ENCODE data around the gene KMO. TPM values are rescaled to one million over a fixed set of nuclear protein-coding genes. Genes with fewer than 3 reads are reported as not detected.
A peak's percentile ranks its signal among the peaks of the same experiment; 100 is the strongest.

Gene KMO
- total and polyA plus RNA-seq, 2 donors (not counting 3 experiments of a cell fraction or from before 2014, with no cell fraction given) = not detected

GRCh38 chr1:241637604-241638003 lies 105.4 kb downstream of the KMO start:
- DNase-seq (ENCODE audit: low read depth, low spot score) = no peak
- H3K4me2 ChIP-seq (ENCODE audit: insufficient read depth, low read length) = peak overlapping the region; percentile 77
- H3K4me3 ChIP-seq (replicated peaks in 1 of 3; ENCODE audit: insufficient read depth in 1 of 3, low read depth in 1 of 3, low read length in 3 of 3) = peak overlapping the region in 1 of 3 experiments; percentile 7
- BruUV-seq (replicated peaks) = no TSS peak
- TF ChIP-seq JUN (IDR thresholded peaks at IDR 0.05; ENCODE audit: borderline replicate concordance, insufficient read depth, insufficient read length, low read depth) = no peak
- TF ChIP-seq GATA2 (IDR thresholded peaks at IDR 0.05; ENCODE audit: insufficient read depth, insufficient read length, low read depth, low read length) = peak; percentile 67
- ChIA-PET CTCF (interaction anchor here (1.3 to 3.1 kb wide), 3 partner anchors 11 to 27 kb away, joined by 3 to 15 read pairs (median 12); no protein-coding TSS in a partner anchor), POLR2A (no interaction called here)
- dilution Hi-C loops (cut with MboI; ENCODE audit: extremely low pct_ligation_motif_present, low sequenced_read_pairs) (no loop called here), intact Hi-C loops (cut with micrococcal nuclease) (loop anchor here (10.0 kb wide), 1 partner anchor 283 kb away; the partner anchor contains the start of gene RGS7)
- H3K4me1 ChIP-seq (ENCODE audit: control insufficient read depth, extremely low read depth, insufficient read depth, low read length) = peaks cover 33% of the 10 kb centered on the region
- no peaks in the 10 kb centered on the region for H3K9me1 ChIP-seq (replicated peaks; ENCODE audit: control insufficient read depth, extremely low read depth, insufficient read depth, low read length)
- H3K79me2 ChIP-seq (ENCODE audit: control insufficient read depth, insufficient read depth, low read length) = peaks cover 58% of the 10 kb centered on the region
- H3K27me3 ChIP-seq (ENCODE audit: control insufficient read depth in 2 of 2, insufficient read depth in 2 of 2, low read length in 2 of 2) = no peaks in the 10 kb centered on the region
- H4K20me1 ChIP-seq (replicated peaks; ENCODE audit: control insufficient read depth, extremely low read depth, insufficient read depth, low read length) = peaks cover 4% of the 10 kb centered on the region
- no peaks in the 10 kb centered on the region for H3K9me3 ChIP-seq (replicated peaks; ENCODE audit: control insufficient read depth, insufficient read depth, low read length)
- no peak overlapping the region for H3K27ac ChIP-seq (ENCODE audit: insufficient read depth, low read depth, low read length)
- H2AFZ ChIP-seq (ENCODE audit: low read depth, low read length) = no peak overlapping the region
- peaks cover 2 to 5% of the 10 kb centered on the region in 2 experiments for H3K36me3 ChIP-seq (ENCODE audit: control insufficient read depth in 2 of 2, extremely low read depth in 1 of 2, insufficient read depth in 2 of 2, low read length in 2 of 2)
- no peak for FAIRE-seq
- no peak overlapping the region for H3K9ac ChIP-seq (replicated peaks; ENCODE audit: extremely low read depth, insufficient read depth, low read length)

GRCh38 chr1:241638099-241638682 lies 106.0 kb downstream of the KMO start:
- dilution Hi-C loops (cut with MboI; ENCODE audit: extremely low pct_ligation_motif_present, low sequenced_read_pairs) = no loop called here
- CTCF ChIA-PET = interaction anchor here (1.2 to 3.1 kb wide), 3 partner anchors 11 to 27 kb away, joined by 8 to 15 read pairs (median 12); no protein-coding TSS in a partner anchor

More at GRCh38 chr1:241638099-241638682, 106.0 kb downstream of the KMO start:
- Histone ChIP-seq H4K20me1 (replicated peaks; ENCODE audit: control insufficient read depth, extremely low read depth, insufficient read depth, low read length) (peaks cover 4% of the 10 kb centered on the region), H3K27ac (ENCODE audit: insufficient read depth, low read depth, low read length) (no peak overlapping the region), H3K36me3 (ENCODE audit: control insufficient read depth in 2 of 2, extremely low read depth in 1 of 2, insufficient read depth in 2 of 2, low read length in 2 of 2) (peaks cover 2 to 5% of the 10 kb centered on the region in 2 experiments), H3K9me1 (replicated peaks; ENCODE audit: control insufficient read depth, extremely low read depth, insufficient read depth, low read length) (no peaks in the 10 kb centered on the region), H2AFZ (ENCODE audit: low read depth, low read length) (no peak overlapping the region), H3K4me2 (ENCODE audit: insufficient read depth, low read length) (peak overlapping the region; percentile 77), H3K4me3 (replicated peaks in 1 of 3; ENCODE audit: insufficient read depth in 1 of 3, low read depth in 1 of 3, low read length in 3 of 3) (peak overlapping the region in 1 of 3 experiments; percentile 90), H3K27me3 (ENCODE audit: control insufficient read depth in 2 of 2, insufficient read depth in 2 of 2, low read length in 2 of 2) (no peaks in the 10 kb centered on the region), H3K9ac (replicated peaks; ENCODE audit: extremely low read depth, insufficient read depth, low read length) (no peak overlapping the region), H3K4me1 (ENCODE audit: control insufficient read depth, extremely low read depth, insufficient read depth, low read length) (peaks cover 33% of the 10 kb centered on the region), H3K9me3 (replicated peaks; ENCODE audit: control insufficient read depth, insufficient read depth, low read length) (no peaks in the 10 kb centered on the region), H3K79me2 (ENCODE audit: control insufficient read depth, insufficient read depth, low read length) (peaks cover 58% of the 10 kb centered on the region)
- intact Hi-C loops (cut with micrococcal nuclease) = loop anchor here (10.0 kb wide), 1 partner anchor 283 kb away; the partner anchor contains the start of gene RGS7
- TF ChIP-seq CTCF (IDR thresholded peaks at IDR 0.05; ENCODE audit: extremely low read depth in 1 of 2, insufficient read depth in 1 of 2, low read depth in 1 of 2, low read length in 2 of 2) (no peak), POLR2A (IDR thresholded peaks at IDR 0.05; ENCODE audit: low read depth, low read length) (no peak), JUN (IDR thresholded peaks at IDR 0.05; ENCODE audit: borderline replicate concordance, insufficient read depth, insufficient read length, low read depth) (no peak), POLR2AphosphoS5 (IDR thresholded peaks at IDR 0.05; ENCODE audit: insufficient read depth, low read depth, low read length) (no peak), MYC (IDR thresholded peaks at IDR 0.05; ENCODE audit: low read depth, low read length) (no peak), GATA2 (IDR thresholded peaks at IDR 0.05; ENCODE audit: insufficient read depth, insufficient read length, low read depth, low read length) (no peak), MAX (IDR thresholded peaks at IDR 0.05; ENCODE audit: insufficient read depth, insufficient read length) (no peak), FOS (IDR thresholded peaks at IDR 0.05; ENCODE audit: borderline replicate concordance, insufficient read depth, low read length) (no peak), EZH2 (IDR thresholded peaks at IDR 0.05; ENCODE audit: borderline replicate concordance, low read depth, low read length, severe bottlenecking) (no peak)
- POLR2A ChIA-PET = no interaction called here
- no TSS peak for BruUV-seq (replicated peaks)
- DNase-seq (ENCODE audit: low read depth, low spot score) = no peak
- FAIRE-seq = no peak

All from endothelial cell of umbilical vein (primary cell).